Mononuclear cell (primary cell): Measurements from ENCODE around the gene SH2D1A. TPM values are rescaled to one million over a fixed set of nuclear protein-coding genes. Genes with fewer than 3 reads are reported as not detected.
"Not testable (repeated sequence)": the region's sequence is repeated elsewhere in the genome, so short reads cannot be mapped to it uniquely, and the experiment has no call there.

Experiments used
- H3K27me3 ChIP-seq: 2 replicates; pipeline ENCODE4 v1.6.0; 2011; ENCODE audit warnings: low read length, control low read depth; ENCODE audit not compliant: insufficient read depth
- H3K4me1 ChIP-seq: 2 replicates; pipeline ENCODE4 v1.5.1; 2011; ENCODE audit warnings: mild to moderate bottlenecking, low read length, control low read depth; ENCODE audit not compliant: insufficient read depth
- H3K4me3 ChIP-seq: 2 replicates; pipeline ENCODE4 v1.5.1; 2011; ENCODE audit warnings: mild to moderate bottlenecking, low read length, moderate library complexity
- H3K9me3 ChIP-seq: 2 replicates; pipeline ENCODE4 v1.5.1; 2011; ENCODE audit warnings: low read depth, mild to moderate bottlenecking, control low read depth, low read length
- total RNA-seq: library from RNA; depleted of rRNA; stranded (reverse); fragments of >200 nt; gene quantifications from one replicate; pipeline ENCODE4 v1.2.3, GENCODE V29; 2012

Gene SH2D1A
- total RNA-seq, 1 donor, result 34.2 TPM

DNA sequence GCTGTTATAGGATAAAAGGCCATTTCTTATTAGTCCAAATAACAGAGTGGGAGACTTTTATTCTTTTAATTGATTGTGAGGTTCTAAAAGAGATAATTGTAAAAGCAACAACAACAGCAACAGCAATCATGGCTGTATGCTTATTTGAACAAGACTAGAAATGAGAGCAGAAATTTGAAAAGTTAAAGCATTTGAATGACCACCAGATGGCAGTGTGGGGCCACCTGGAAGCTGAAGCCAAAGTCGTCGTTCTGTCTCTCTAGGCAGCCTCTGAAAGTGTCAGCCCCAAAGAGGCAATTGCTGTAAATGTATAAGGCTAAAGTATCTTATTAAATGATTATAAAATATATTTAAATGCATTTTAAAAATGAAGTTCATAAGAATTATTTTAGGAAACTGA lies 42.2 kb downstream of the SH2D1A start:
- Histone ChIP-seq H3K4me3 (no peak overlapping the region), H3K9me3 (no peaks in the 10 kb centered on the region), H3K4me1 (no peaks in the 10 kb centered on the region), H3K27me3 (no peaks in the 10 kb centered on the region)

- Histone ChIP-seq H3K27me3 (no peaks in the 10 kb centered on the region), H3K4me1 (peaks cover 8% of the 10 kb centered on the region), H3K9me3 (no peaks in the 10 kb centered on the region), H3K4me3 (no peak overlapping the region)
Measured at GRCh38 chrX:124392794-124393193, 46.4 kb downstream of the SH2D1A start.

DNA sequence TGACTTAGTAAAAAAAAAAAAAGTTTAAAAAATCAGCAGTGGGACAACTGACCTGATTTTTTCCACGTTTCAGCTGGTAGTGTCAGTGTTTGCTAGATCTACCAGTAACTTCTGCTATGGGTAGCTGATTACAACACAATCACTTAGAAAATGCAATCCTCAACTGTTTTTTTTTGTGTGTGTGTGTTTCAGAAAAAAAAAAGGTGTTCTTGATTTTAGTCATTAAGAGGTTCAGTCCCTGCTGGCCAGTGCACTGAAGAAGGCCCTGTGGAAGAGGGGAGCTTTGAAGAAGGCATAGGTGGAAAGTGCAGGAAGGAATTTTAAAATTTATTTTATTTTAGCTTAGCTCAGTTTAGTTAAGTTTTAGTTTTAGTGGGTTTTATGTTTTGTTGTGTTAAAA lies 46.9 kb downstream of the SH2D1A start:
- Histone ChIP-seq H3K9me3 (no peaks in the 10 kb centered on the region), H3K4me1 (peaks cover 8% of the 10 kb centered on the region), H3K27me3 (no peaks in the 10 kb centered on the region), H3K4me3 (no peak overlapping the region)

GRCh38 chrX:124393659-124394058 lies 47.3 kb downstream of the SH2D1A start:
- Histone ChIP-seq H3K27me3 (no peaks in the 10 kb centered on the region), H3K9me3 (no peaks in the 10 kb centered on the region), H3K4me1 (peaks cover 8% of the 10 kb centered on the region), H3K4me3 (no peak overlapping the region)

DNA sequence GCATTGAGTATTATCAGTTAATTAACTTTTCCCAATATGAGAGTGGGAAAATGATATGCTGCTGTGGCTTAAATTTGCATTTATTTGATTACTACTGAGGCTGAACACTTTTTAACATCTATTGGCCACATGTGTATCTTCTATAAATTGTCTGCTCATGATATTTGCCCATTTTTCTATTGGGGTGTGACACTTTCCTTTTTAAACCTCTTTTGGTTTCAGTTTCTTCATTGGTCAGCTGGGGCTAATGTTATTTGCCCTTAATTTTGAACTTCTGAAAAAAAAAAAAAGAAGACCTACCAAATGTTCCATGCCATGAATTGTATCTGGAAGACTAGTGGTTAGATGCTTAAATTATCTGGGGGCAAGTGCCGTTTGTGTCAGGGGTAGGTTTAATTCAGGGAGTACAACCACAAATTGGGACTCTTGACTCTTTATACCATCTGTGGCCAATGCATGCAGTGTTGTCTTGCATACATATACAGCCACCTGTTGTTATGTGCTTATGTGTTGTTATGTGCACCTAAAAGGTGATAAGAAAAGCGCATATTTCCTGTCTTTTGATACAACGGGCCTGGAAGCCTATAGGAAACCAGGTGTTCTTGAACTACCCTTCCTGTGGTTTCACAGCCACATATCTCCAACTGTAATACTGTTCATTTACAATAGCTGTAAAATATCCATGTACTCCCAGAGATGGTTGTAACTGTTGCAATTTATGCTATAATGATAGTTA lies 49.0 kb downstream of the SH2D1A start:
- H3K4me1 ChIP-seq, result peaks cover 8% of the 10 kb centered on the region
- no peak overlapping the region for H3K4me3 ChIP-seq
- H3K9me3 ChIP-seq, result no peaks in the 10 kb centered on the region
- no peaks in the 10 kb centered on the region for H3K27me3 ChIP-seq

- H3K4me3 ChIP-seq, result no peak overlapping the region
- no peaks in the 10 kb centered on the region for H3K27me3 ChIP-seq
- no peaks in the 10 kb centered on the region for H3K4me1 ChIP-seq
- no peaks in the 10 kb centered on the region for H3K9me3 ChIP-seq
Measured at GRCh38 chrX:124401696-124402095, 55.3 kb downstream of the SH2D1A start.

GRCh38 chrX:124405868-124406267 lies 59.5 kb downstream of the SH2D1A start:
- Histone ChIP-seq H3K4me3 (no peak overlapping the region), H3K27me3 (no peaks in the 10 kb centered on the region), H3K9me3 (no peaks in the 10 kb centered on the region), H3K4me1 (no peaks in the 10 kb centered on the region)

- H3K9me3 ChIP-seq, result no peaks in the 10 kb centered on the region
- no peak overlapping the region for H3K4me3 ChIP-seq
- H3K27me3 ChIP-seq, result no peaks in the 10 kb centered on the region
- no peaks in the 10 kb centered on the region for H3K4me1 ChIP-seq
Measured at GRCh38 chrX:124406294-124407014, 60.1 kb downstream of the SH2D1A start.

DNA sequence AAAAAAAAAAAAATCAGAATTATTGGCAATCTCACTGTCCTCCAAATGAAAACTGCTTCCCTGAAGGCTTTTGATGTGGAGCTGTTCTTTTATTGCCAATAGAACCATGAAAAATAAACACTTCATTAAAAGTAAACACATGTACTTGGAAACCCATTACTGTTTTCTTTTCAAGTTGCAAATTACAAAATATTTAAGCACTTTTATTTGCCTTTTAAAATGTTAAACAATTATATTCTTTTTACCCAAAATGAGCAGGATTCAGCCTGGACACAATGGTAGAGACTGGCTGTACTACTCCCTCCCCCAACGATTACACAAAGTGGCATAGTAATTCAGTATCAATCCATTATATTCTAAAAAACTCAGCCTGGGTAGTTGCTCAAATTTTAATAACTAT lies 60.9 kb downstream of the SH2D1A start:
- H3K4me3 ChIP-seq, result no peak overlapping the region
- H3K9me3 ChIP-seq, result no peaks in the 10 kb centered on the region
- H3K27me3 ChIP-seq, result no peaks in the 10 kb centered on the region
- no peaks in the 10 kb centered on the region for H3K4me1 ChIP-seq

DNA sequence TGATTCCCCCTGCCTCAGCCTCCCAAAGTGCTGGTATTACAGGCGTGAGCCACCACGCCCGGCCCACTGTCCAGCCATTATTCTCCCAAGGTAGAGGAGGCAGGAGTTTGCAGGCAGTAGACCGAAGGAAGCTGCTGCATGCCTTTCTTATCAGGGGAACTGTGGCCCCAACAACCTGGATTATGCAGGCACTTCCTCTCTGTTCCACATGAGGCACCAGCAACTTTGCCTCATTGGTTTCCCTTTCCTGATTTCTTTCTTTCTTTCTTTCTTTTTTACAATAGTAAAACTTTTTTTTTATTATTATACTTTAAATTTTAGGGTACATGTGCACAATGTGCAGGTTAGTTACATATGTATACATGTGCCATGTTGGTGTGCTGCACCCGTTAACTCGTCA lies 62.0 kb downstream of the SH2D1A start:
- H3K9me3 ChIP-seq, H3K27me3 ChIP-seq, H3K4me1 ChIP-seq, H3K4me3 ChIP-seq: not testable (repeated sequence)

DNA sequence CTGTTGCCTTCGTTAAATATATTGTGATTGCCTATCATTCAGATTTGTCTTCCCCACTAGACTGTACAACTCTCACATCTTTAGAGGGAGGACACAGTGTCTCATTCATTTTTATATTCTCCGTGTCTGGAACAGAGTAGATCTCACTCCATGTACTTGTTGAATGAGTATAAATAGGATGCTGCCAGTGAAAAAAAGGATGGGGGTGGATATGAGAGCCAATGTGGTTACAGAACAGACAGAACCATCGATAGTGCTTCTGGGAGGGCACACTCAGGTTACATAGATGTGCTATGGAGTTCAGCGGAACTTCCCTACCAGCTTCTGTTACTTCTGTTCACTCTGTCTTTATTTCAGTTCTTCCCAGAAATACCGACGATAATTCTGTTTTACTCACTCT lies 66.9 kb downstream of the SH2D1A start:
- Histone ChIP-seq H3K4me3 (no peak overlapping the region), H3K27me3 (no peaks in the 10 kb centered on the region), H3K4me1 (no peaks in the 10 kb centered on the region), H3K9me3 (no peaks in the 10 kb centered on the region)

GRCh38 chrX:124414281-124414680 lies 67.9 kb downstream of the SH2D1A start:
- Histone ChIP-seq H3K9me3 (no peaks in the 10 kb centered on the region), H3K4me1 (no peaks in the 10 kb centered on the region), H3K4me3 (no peak overlapping the region), H3K27me3 (no peaks in the 10 kb centered on the region)

DNA sequence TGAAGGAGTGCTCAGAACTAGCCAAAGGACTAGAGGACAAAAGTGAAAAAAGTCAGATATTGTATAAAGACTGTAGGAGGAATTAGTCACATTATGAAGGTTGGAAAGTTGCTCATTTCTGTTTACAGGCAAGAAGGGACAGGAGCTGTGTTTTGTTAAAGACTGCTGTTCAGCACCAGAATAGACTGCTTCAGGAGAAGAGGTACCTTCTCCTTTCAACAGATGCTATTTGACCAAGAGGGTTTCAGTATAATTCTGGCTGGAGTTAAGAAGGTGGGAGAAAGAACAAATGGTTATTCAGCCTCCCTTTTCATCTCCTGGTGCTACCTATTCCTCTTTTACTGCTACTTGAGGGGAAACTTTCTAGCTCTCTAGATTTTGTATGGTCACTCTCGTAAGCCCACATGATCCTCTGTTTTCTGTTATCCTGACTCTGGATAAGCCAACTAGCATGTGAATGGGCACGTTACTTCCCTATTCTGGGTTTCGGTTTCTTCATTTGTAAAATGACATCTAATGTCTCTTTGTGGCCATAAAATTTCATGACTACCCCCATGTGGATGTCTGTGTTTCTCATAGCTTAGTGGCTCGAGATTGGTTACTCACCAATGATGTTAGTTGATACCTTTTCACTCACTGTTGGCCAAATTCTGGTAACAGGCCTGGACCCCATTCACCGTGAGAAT lies 68.9 kb downstream of the SH2D1A start:
- Histone ChIP-seq H3K27me3 (no peaks in the 10 kb centered on the region), H3K4me3 (no peak overlapping the region), H3K9me3 (no peaks in the 10 kb centered on the region), H3K4me1 (no peaks in the 10 kb centered on the region)

- Histone ChIP-seq H3K9me3 (no peaks in the 10 kb centered on the region), H3K4me3 (no peak overlapping the region), H3K27me3 (no peaks in the 10 kb centered on the region), H3K4me1 (no peaks in the 10 kb centered on the region)
Measured at GRCh38 chrX:124421898-124422655, 75.7 kb downstream of the SH2D1A start.
